Skeletal muscle satellite cell (primary cell): ENCODE measurements around the gene CASQ2.

ENCODE experiments used
- H3K27me3 ChIP-seq: 2 replicates; pipeline ENCODE4 v1.7.0; 2013; ENCODE audit warnings: low read length; ENCODE audit not compliant: control insufficient read depth, insufficient read depth
- H3K36me3 ChIP-seq: 2 replicates; pipeline ENCODE4 v1.7.0; 2013; ENCODE audit warnings: mild to moderate bottlenecking, control low read depth, low read length; ENCODE audit not compliant: insufficient read depth
- H3K4me1 ChIP-seq: 2 replicates; pipeline ENCODE4 v1.7.0; 2013; ENCODE audit warnings: low read length; ENCODE audit not compliant: control insufficient read depth, insufficient read depth
- H3K4me2 ChIP-seq: 2 replicates; pipeline ENCODE4 v1.7.0; 2013; ENCODE audit warnings: mild to moderate bottlenecking, low read length
- H3K4me3 ChIP-seq: 2 replicates; pipeline ENCODE4 v1.7.0; 2013; ENCODE audit warnings: low read length
- H3K9ac ChIP-seq: 2 replicates; pipeline ENCODE4 v1.7.0; 2013; ENCODE audit warnings: mild to moderate bottlenecking, low read depth, low read length, moderate library complexity
- H3K9me3 ChIP-seq: replicated peaks from 2 replicates; pipeline ENCODE4 v1.7.0; 2013; ENCODE audit warnings: mild to moderate bottlenecking, control low read depth, low read length

Gene CASQ2

DNA sequence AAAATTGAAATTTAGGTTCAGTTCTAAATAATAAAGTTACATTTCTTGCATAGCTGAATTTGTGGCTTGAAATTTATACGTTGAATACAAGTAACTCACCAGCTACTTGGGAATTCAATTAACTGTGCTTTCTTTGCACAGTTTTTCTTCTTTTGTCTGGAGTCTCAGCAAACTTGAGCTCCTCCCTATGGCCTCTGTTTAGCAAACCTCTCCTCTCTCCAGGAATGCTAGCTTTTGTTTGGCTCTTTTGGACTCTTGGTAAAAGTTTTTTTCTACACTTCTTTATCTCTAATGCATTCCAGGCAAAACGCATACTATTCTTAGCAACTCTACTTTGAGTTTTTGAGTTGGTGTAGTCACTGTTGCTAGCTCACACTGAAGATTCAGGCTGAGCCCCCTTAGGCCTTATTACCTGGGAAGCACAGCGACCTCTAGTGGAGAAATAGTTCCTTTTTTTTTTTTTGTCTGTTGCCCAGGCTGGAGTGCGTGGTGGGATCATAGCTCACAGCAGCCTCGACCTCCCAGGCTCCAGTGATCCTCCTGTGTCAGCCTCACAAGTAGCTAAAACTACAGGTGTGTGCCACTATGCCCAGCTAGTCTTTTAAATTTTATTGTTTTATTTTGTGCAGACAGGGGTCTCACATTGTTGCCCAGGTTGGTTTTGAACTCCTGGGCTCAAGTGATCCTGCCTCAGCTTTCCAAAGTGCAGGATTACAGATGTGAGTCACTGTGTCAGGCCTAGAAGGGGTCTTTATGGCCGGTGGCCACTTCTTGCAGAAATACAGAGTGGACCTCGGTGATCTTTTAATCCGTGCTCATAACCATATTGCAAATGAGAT lies 61.7 kb downstream of the CASQ2 start:
- Histone ChIP-seq H3K4me2 (no peak overlapping the region), H3K4me3 (no peak overlapping the region), H3K27me3 (peaks cover 31% of the 10 kb centered on the region), H3K9ac (no peak overlapping the region), H3K4me1 (no peaks in the 10 kb centered on the region), H3K36me3 (no peaks in the 10 kb centered on the region), H3K9me3 (no peaks in the 10 kb centered on the region)

DNA sequence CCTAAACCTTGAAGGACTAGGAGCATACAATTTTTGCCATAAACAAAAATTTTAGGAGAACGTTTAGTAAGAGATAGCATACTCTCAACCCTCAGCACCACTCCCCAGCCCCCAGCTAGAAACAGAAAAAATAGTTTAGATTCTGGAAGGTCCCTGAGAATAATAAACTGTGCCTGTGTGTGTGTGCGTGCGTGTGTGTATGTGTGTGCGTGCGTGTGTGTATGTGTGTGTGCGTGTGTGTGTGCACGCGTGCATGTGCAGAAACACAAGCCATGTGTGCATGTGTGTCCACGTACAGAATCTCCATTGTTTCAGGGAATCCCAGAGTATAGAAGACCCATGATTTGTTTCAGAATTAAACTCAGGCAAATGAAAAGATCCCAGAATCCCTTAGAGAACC lies 62.6 kb downstream of the CASQ2 start:
- H3K27me3 ChIP-seq: peaks cover 35% of the 10 kb centered on the region

DNA sequence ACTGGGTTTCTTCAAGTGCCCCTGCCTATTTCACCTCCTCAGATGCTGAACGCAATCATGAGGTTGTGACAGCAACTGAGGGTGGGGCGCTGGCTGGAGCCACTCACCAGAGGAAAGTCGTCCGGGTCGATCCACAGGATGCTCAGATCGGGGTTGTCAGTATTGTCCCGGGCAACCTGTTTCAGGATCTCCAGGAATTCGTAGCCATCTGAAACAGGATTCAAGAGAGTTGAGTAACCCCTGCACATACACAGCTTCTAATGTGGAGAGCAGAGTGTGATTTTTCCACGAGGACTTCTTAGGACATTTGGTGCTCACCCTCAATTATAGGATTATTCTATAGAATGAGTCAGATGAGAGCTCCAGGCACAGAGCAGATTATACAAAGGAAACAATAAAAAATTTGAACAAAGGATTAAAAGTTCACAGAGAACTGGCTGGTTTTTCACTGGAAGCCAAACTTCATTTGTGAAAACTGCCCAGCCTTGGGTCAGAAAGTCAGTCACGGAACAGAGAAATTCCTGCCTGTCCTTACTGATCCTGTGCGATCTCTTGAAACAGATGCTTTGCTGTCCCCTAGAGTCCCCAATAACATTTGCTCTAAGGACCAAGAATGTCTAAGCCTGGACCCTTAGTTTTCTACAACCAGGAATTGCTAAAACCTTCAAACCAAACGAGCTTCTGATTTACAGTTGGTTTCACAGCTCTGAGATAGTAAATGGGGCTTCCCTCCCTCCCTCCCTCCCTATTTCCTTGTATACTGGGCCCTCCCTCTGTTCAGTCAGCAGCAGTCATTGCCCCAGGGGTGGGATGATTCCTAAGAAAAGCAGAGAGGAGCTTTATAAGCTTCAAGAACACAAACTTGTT lies 63.2 kb downstream of the CASQ2 start:
- H3K27me3 ChIP-seq: peaks cover 33% of the 10 kb centered on the region
- H3K4me2 ChIP-seq: no peak overlapping the region
- no peak overlapping the region for H3K9ac ChIP-seq
- no peak overlapping the region for H3K4me3 ChIP-seq
- H3K4me1 ChIP-seq: no peaks in the 10 kb centered on the region
- H3K36me3 ChIP-seq: no peaks in the 10 kb centered on the region
- no peaks in the 10 kb centered on the region for H3K9me3 ChIP-seq

More for the DNA sequence above, 62.6 kb downstream of the CASQ2 start:
- H3K36me3 ChIP-seq: no peaks in the 10 kb centered on the region
- H3K9me3 ChIP-seq: no peaks in the 10 kb centered on the region
- no peak overlapping the region for H3K9ac ChIP-seq
- H3K4me2 ChIP-seq: no peak overlapping the region
- H3K4me3 ChIP-seq: no peak overlapping the region
- H3K4me1 ChIP-seq: no peaks in the 10 kb centered on the region

DNA sequence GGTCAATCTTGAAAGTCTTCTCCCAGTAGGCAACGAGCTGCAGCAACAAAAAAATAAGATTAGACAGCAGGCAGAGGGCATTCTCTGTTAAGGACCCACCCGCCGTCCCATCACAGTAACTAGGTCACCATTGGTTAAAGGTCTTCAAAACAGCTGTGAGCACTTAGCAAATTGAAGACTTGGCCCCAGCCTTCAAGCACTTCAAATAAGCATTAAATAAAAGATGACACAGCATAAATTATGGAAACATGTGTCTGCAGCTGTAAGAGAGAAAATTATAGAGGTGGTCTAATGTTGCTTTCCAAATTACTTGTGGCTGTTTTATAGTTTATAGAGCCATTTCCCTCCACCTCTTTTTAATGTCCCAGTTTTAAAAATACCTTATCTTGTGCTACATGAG lies 65.6 kb downstream of the CASQ2 start:
- Histone ChIP-seq H3K9me3 (no peaks in the 10 kb centered on the region), H3K4me3 (no peak overlapping the region), H3K27me3 (peaks cover 19% of the 10 kb centered on the region), H3K4me1 (no peaks in the 10 kb centered on the region), H3K4me2 (no peak overlapping the region), H3K9ac (no peak overlapping the region), H3K36me3 (no peaks in the 10 kb centered on the region)

DNA sequence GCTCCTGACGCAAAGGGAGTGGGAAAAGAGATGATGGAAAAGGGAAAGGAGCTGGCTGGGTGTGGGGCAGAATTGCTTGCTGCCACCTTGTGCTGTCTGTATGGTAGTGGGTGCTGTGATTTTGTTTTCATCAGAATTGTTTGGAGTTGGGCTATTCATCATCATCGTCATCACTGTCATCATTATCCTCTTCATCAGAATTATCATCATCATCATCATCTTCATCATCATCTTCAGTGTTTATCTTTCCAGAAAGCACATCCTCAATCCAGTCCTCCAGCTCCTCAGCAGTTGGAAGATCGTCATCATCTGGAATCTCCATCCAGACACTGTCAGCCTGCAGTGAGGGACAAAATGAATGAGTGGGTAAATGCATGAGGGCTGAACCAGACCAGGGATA lies 67.4 kb downstream of the CASQ2 start:
- Histone ChIP-seq H3K27me3 (peaks cover 19% of the 10 kb centered on the region), H3K9me3 (no peaks in the 10 kb centered on the region), H3K9ac (no peak overlapping the region), H3K4me3 (no peak overlapping the region), H3K4me2 (no peak overlapping the region), H3K4me1 (no peaks in the 10 kb centered on the region), H3K36me3 (no peaks in the 10 kb centered on the region)

DNA sequence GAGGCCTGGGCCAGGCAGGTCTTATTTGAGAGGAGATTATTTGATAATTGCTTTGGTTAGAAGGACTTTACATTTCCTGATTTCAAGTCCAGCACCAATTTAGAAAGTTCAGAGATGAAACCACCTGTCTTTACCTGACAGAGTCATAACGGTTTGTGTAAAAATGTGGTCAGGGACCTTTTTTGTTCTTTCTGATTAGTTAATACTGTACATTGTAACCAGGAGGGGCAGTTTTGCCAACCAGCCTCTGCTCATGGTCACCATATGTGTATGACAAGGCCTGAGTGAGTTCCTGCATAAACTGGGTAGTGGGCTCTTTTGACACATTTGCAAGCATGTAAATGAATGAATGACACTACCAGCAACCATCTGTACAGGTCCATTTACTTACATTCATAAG lies 70.9 kb downstream of the CASQ2 start:
- no peak overlapping the region for H3K4me2 ChIP-seq
- no peak overlapping the region for H3K9ac ChIP-seq
- no peak overlapping the region for H3K4me3 ChIP-seq
- no peaks in the 10 kb centered on the region for H3K9me3 ChIP-seq
- H3K27me3 ChIP-seq: peaks cover 17% of the 10 kb centered on the region
- H3K36me3 ChIP-seq: peaks cover 5% of the 10 kb centered on the region
- no peaks in the 10 kb centered on the region for H3K4me1 ChIP-seq

DNA sequence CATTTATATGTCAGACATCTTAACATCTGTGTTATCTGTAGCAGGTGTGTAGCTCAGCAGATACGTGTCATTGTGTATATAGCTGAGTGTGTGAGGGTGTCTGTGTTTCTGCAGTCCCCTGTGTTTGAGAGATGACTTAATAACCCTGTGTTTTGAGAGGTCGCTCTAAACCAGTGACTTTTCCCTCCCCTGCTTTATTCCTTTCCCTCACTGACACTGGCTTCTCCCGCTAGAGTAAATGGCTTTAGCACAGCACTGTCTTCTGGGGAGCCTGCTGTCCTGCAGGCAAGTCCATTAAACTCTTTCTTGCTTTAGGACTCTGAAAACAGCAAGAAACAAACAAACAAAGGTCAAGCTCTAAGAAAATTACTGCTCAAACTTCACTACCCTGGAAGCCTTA lies 73.7 kb downstream of the CASQ2 start:
- Histone ChIP-seq H3K36me3 (peaks cover 27% of the 10 kb centered on the region), H3K9ac (no peak overlapping the region), H3K4me2 (no peak overlapping the region), H3K4me1 (no peaks in the 10 kb centered on the region), H3K27me3 (peaks cover 4% of the 10 kb centered on the region), H3K9me3 (no peaks in the 10 kb centered on the region), H3K4me3 (no peak overlapping the region)

DNA sequence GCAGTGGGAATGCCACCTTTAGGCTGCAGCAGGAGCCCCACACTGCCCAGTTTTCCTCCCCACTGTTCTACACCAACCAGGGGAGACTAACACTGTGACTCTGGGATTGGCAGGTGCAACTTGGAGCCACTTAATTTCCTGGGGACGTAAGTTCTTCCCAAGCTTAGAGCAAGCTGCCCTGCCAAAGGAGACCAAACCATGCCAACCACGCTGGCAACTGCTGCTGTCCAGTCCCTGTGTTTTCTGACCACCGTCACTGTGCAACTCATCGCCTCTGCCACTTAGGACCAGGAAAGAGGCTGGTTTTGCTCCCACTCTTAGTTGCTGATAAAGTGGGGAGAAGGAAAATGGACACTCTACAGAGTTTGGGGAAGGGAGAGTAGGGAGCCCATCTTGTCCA lies 76.3 kb downstream of the CASQ2 start:
- Histone ChIP-seq H3K4me2 (no peak overlapping the region), H3K36me3 (peaks cover 27% of the 10 kb centered on the region), H3K4me1 (no peaks in the 10 kb centered on the region), H3K9me3 (no peaks in the 10 kb centered on the region), H3K9ac (no peak overlapping the region), H3K4me3 (no peak overlapping the region), H3K27me3 (no peaks in the 10 kb centered on the region)

DNA sequence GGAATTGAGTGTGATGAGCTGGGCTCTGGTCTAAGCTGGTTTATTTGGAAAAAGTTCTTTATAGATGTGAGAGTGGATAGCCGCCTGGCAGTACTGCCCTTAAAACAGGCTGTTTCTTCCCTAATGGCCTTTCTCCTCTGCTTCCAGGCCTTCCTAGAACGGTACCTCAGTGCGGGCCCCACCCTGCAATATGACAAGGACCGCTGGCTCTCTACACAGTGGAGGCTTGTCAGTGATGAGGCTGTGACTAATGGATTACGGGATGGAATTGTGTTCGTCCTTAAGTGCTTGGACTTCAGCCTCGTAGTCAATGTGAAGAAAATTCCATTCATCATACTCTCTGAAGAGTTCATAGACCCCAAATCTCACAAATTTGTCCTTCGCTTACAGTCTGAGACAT lies 77.5 kb downstream of the CASQ2 start:
- Histone ChIP-seq H3K36me3 (peaks cover 27% of the 10 kb centered on the region), H3K9me3 (no peaks in the 10 kb centered on the region)

DNA sequence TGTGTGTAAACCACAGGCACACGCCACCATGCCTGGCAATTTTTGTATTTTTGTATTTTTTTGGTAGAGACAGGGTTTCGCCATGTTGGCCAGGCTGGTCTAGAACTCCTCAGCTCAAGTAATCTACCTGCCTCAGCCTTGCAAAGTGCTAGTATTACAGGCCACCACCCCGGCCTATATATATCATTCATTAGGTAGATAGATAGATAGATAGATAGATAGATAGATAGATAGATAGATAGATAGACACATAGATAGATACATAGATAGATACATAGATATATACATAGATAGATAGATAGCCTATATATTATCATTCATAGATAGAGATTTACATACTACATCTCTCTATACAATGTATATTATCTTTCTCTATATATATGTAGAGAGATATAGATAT lies 80.8 kb downstream of the CASQ2 start:
- H3K36me3 ChIP-seq: peaks cover 39% of the 10 kb centered on the region
- no peak overlapping the region for H3K4me3 ChIP-seq

More for the DNA sequence above, 77.5 kb downstream of the CASQ2 start:
- Histone ChIP-seq H3K27me3 (no peaks in the 10 kb centered on the region), H3K9ac (no peak overlapping the region), H3K4me1 (no peaks in the 10 kb centered on the region), H3K4me3 (no peak overlapping the region), H3K4me2 (no peak overlapping the region)

DNA sequence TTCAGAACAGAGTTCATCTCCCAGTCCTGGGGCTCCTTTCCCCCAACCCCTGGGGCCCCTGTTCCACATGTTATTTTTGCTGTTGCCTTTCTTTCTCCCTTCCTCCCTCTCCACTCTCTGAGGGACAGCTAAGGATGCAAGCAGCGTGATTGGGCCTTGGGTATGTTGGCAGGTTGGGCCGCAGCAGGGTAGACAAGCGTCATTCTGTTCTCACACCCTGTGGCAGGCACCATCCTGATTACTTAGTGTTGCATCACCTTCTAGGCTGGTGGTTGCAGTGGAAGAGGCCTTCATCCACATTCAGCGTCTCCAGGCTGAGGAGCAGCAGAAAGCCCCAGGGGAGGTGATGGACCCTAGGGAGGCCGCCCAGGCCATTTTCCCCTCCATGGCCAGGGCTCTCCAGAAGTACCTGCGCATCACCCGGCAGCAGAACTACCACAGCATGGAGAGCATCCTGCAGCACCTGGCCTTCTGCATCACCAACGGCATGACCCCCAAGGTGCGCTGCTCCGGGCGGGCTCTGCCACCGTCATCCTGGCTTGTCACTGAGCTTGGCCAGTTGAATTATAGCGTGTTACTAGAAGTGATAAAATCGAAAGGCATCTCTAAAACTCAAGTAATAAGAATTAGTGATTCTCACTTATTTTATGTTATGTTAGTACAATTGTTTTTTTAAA lies 83.3 kb downstream of the CASQ2 start:
- H3K27me3 ChIP-seq: no peaks in the 10 kb centered on the region

More for the DNA sequence above, 80.8 kb downstream of the CASQ2 start:
- no peaks in the 10 kb centered on the region for H3K4me1 ChIP-seq
- no peaks in the 10 kb centered on the region for H3K9me3 ChIP-seq
- no peak overlapping the region for H3K9ac ChIP-seq
- no peak overlapping the region for H3K4me2 ChIP-seq
- H3K27me3 ChIP-seq: no peaks in the 10 kb centered on the region

More for the DNA sequence above, 83.3 kb downstream of the CASQ2 start:
- no peak overlapping the region for H3K9ac ChIP-seq
- no peak overlapping the region for H3K4me3 ChIP-seq
- no peaks in the 10 kb centered on the region for H3K4me1 ChIP-seq
- H3K36me3 ChIP-seq: peaks cover 17% of the 10 kb centered on the region
- H3K9me3 ChIP-seq: no peaks in the 10 kb centered on the region
- H3K4me2 ChIP-seq: no peak overlapping the region
